Mesenchymal stem cell (in vitro differentiated cells and primary cell): Measurements from ENCODE around the gene MAL.

Experiments used
- DNase-seq: peaks from one replicate; pipeline ENCODE4 v3.0.0-alpha.2; 2013
- H2AFZ ChIP-seq: one replicate; pipeline ENCODE4 v1.6.1; 2013; ENCODE audit warnings: low read depth, mild to moderate bottlenecking, control low read depth, inconsistent platforms, low read length, moderate library complexity
- H2AK5ac ChIP-seq: 2 replicates; pipeline ENCODE4 v1.6.1; 2013; ENCODE audit warnings: low read length, moderate library complexity, mild to moderate bottlenecking, inconsistent platforms; ENCODE audit not compliant: severe bottlenecking
- H2BK120ac ChIP-seq: one replicate; pipeline ENCODE4 v1.6.1; 2013; ENCODE audit warnings: low read depth, mild to moderate bottlenecking, inconsistent platforms, low read length, moderate library complexity
- H2BK12ac ChIP-seq, 2 experiments: one replicate each; pipeline ENCODE4 v1.6.1; 2013; ENCODE audit warnings: inconsistent platforms in 2 of 2, low read length in 2 of 2, mild to moderate bottlenecking in 2 of 2, moderate library complexity in 2 of 2, control low read depth in 1 of 2
- H2BK15ac ChIP-seq: one replicate; pipeline ENCODE4 v1.6.1; 2013; ENCODE audit warnings: mild to moderate bottlenecking, low read depth, inconsistent platforms; ENCODE audit not compliant: poor library complexity, severe bottlenecking
- H2BK5ac ChIP-seq: 2 replicates; pipeline ENCODE4 v1.6.1; 2013; ENCODE audit warnings: low read depth, mild to moderate bottlenecking, low read length, control low read depth, inconsistent platforms; ENCODE audit not compliant: poor library complexity, severe bottlenecking
- H3K14ac ChIP-seq, 2 experiments: one replicate each; pipeline ENCODE4 v1.6.1; 2013; ENCODE audit warnings: inconsistent platforms in 2 of 2, low read length in 2 of 2, control low read depth in 1 of 2, mild to moderate bottlenecking in 1 of 2, moderate library complexity in 1 of 2
- H3K18ac ChIP-seq, 2 experiments: one replicate each; pipeline ENCODE4 v1.6.1; 2013; ENCODE audit warnings: inconsistent platforms in 2 of 2, low read length in 2 of 2, control low read depth in 1 of 2, low read depth in 1 of 2, mild to moderate bottlenecking in 1 of 2
- H3K23ac ChIP-seq, 2 experiments: one replicate each; pipeline ENCODE4 v1.6.1; 2013; ENCODE audit warnings: inconsistent platforms in 2 of 2, low read length in 2 of 2, mild to moderate bottlenecking in 2 of 2, moderate library complexity in 2 of 2, control low read depth in 1 of 2
- H3K27ac ChIP-seq: 2 replicates; pipeline ENCODE4 v1.5.1; 2013; ENCODE audit warnings: mild to moderate bottlenecking, moderate library complexity, low read length, control low read depth, inconsistent platforms; ENCODE audit not compliant: poor library complexity, severe bottlenecking
- H3K27me3 ChIP-seq, 2 experiments: 2 replicates each; pipeline versions ENCODE4 v1.6.1 to v1.7.0; 2013; ENCODE audit warnings: low read length in 2 of 2, mild to moderate bottlenecking in 2 of 2, moderate library complexity in 2 of 2, control low read depth in 1 of 2, inconsistent platforms in 1 of 2; ENCODE audit not compliant: control insufficient read depth in 1 of 2, insufficient read depth in 1 of 2
- H3K36me3 ChIP-seq, 2 experiments: 2 replicates each; pipeline versions ENCODE4 v1.6.1 to v1.7.0; 2013; ENCODE audit warnings: low read length in 2 of 2, control low read depth in 1 of 2, inconsistent platforms in 1 of 2, low read depth in 1 of 2, mild to moderate bottlenecking in 1 of 2; ENCODE audit not compliant: insufficient read depth in 2 of 2, control insufficient read depth in 1 of 2
- H3K4ac ChIP-seq, 2 experiments: one replicate each; pipeline ENCODE4 v1.6.1; 2013; ENCODE audit warnings: inconsistent platforms in 2 of 2, low read length in 2 of 2, mild to moderate bottlenecking in 2 of 2, moderate library complexity in 2 of 2, control low read depth in 1 of 2, low read depth in 1 of 2
- H3K4me1 ChIP-seq: 2 replicates; pipeline ENCODE4 v1.6.1; 2013; ENCODE audit warnings: low read depth, low read length, control low read depth; ENCODE audit not compliant: control insufficient read depth, insufficient read depth
- H3K4me2 ChIP-seq: 2 replicates; pipeline ENCODE4 v1.6.1; 2013; ENCODE audit warnings: low read length, mild to moderate bottlenecking, inconsistent platforms; ENCODE audit not compliant: poor library complexity, severe bottlenecking
- H3K4me3 ChIP-seq, 2 experiments: 2 replicates each; pipeline versions ENCODE4 v1.5.1 to v1.7.0; 2013; ENCODE audit warnings: low read length in 2 of 2, mild to moderate bottlenecking in 2 of 2, control low read depth in 1 of 2, low read depth in 1 of 2; ENCODE audit not compliant: insufficient read depth in 1 of 2
- H3K79me1 ChIP-seq: replicated peaks from 2 replicates; pipeline ENCODE4 v1.6.1; 2013; ENCODE audit warnings: mild to moderate bottlenecking, control low read depth, low read length, inconsistent platforms; ENCODE audit not compliant: poor library complexity, severe bottlenecking
- H3K9ac ChIP-seq: 2 replicates; pipeline ENCODE4 v1.7.0; 2013; ENCODE audit warnings: mild to moderate bottlenecking, low read length, moderate library complexity
- H3K9me3 ChIP-seq: 2 replicates; pipeline ENCODE4 v1.7.0; 2013; ENCODE audit warnings: mild to moderate bottlenecking, low read length; ENCODE audit not compliant: control insufficient read depth
- H4K8ac ChIP-seq: one replicate; pipeline ENCODE4 v1.6.1; 2013; ENCODE audit warnings: inconsistent platforms, mild to moderate bottlenecking, low read length, moderate library complexity
- H4K91ac ChIP-seq: one replicate; pipeline ENCODE4 v1.6.1; 2013; ENCODE audit warnings: mild to moderate bottlenecking, low read length, inconsistent platforms
- WGBS: methylation state at CpG from one replicate; pipeline ENCODE4 v1.1.7; 2013; ENCODE audit warnings: mixed read lengths; 5-methylcytosine and 5-hydroxymethylcytosine counted together

MAL gene

DNA sequence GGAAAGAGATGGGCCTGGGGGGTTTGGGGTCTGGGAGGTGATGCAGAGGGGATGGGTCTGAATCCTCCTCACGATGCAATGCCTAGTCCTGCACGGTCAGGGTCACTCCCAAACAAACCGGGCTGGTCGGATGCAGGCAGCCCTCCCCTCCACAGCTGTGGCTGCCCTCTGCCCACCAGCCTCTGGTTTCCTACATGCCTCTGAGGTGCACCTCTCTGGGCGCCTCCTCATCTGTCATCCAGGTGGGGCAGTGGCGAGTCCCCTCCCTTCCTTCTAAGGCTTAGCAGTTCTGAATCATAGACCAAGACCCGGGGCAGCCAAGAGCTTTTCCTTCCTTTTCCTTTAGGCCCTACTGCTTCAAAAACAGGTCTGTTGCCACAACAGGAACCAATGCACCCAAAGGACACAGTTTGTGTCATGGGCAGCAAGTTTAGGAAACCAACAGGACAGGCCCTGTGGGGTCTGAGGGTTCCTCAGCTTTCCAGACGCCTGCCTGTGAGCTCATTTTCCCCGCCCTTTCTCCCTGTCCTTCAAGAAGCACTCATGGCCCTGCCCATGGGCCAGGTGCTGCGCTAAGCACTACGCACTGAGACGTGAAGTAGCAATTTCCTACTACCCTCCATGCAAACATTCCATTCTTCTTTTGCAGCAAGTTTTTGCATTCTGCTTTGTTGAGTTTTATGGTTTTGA, 6.5 kb upstream of the MAL start:
- H3K14ac ChIP-seq: no peak overlapping the region
- no peak overlapping the region for H2AK5ac ChIP-seq
- H4K8ac ChIP-seq: no peak overlapping the region
- no peak overlapping the region for H3K4me3 ChIP-seq
- no peak overlapping the region for H3K9ac ChIP-seq
- H3K27ac ChIP-seq: no peak overlapping the region
- no peak overlapping the region for H3K4me2 ChIP-seq
- WGBS: 78% methylated on average over 12 of the region's 12 CpGs
- H3K27me3 ChIP-seq: peaks cover 18 to 82% of the 10 kb centered on the region in 2 experiments
- H2BK15ac ChIP-seq: no peak overlapping the region
- H2BK12ac ChIP-seq: no peak overlapping the region
- H2BK5ac ChIP-seq: no peak overlapping the region
- H3K79me1 ChIP-seq: no peaks in the 10 kb centered on the region
- no peak overlapping the region for H2AFZ ChIP-seq
- H2BK120ac ChIP-seq: no peak overlapping the region
- no peaks in the 10 kb centered on the region for H3K4me1 ChIP-seq
- no peaks in the 10 kb centered on the region for H3K9me3 ChIP-seq
- DNase-seq: no peak
- no peak overlapping the region for H3K18ac ChIP-seq
- H3K4ac ChIP-seq: no peak overlapping the region
- H4K91ac ChIP-seq: no peak overlapping the region
- H3K36me3 ChIP-seq: no peaks in the 10 kb centered on the region
- no peak overlapping the region for H3K23ac ChIP-seq

DNA sequence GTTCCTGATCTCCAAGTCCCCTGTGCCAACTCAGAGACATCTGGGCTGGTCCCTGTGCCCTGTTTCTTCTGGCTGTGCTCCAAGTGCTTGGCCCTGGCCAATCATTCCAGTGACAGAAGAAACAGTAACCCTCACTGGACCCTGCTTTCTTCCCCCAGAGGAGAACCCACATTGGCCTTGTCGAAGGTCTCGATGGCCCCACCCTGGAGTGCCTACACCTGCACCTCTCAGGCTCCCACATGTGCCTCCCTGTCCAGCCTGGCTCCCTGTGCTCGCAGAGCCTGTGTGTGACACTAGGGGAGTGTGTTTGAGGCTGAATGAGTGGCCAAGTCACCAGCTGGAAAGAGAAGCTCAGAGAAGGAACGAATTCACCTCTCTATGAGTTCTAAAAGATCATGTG, 5.9 kb upstream of the MAL start:
- H3K14ac ChIP-seq: no peak overlapping the region
- H3K9me3 ChIP-seq: no peaks in the 10 kb centered on the region
- no peaks in the 10 kb centered on the region for H3K4me1 ChIP-seq
- no peak overlapping the region for H2BK12ac ChIP-seq
- no peak overlapping the region for H3K9ac ChIP-seq
- no peak overlapping the region for H2BK5ac ChIP-seq
- no peak overlapping the region for H2BK15ac ChIP-seq
- no peak overlapping the region for H3K23ac ChIP-seq
- H4K8ac ChIP-seq: no peak overlapping the region
- 27% methylated on average over 2 of the region's 4 CpGs for WGBS
- no peak for DNase-seq
- H3K36me3 ChIP-seq: no peaks in the 10 kb centered on the region
- H2AFZ ChIP-seq: no peak overlapping the region
- H4K91ac ChIP-seq: no peak overlapping the region
- H3K4me2 ChIP-seq: no peak overlapping the region
- H3K79me1 ChIP-seq: no peaks in the 10 kb centered on the region
- H3K27ac ChIP-seq: no peak overlapping the region
- H3K4ac ChIP-seq: no peak overlapping the region
- H2AK5ac ChIP-seq: no peak overlapping the region
- H3K27me3 ChIP-seq: peaks cover 24 to 88% of the 10 kb centered on the region in 2 experiments
- no peak overlapping the region for H3K18ac ChIP-seq
- no peak overlapping the region for H3K4me3 ChIP-seq
- no peak overlapping the region for H2BK120ac ChIP-seq

DNA sequence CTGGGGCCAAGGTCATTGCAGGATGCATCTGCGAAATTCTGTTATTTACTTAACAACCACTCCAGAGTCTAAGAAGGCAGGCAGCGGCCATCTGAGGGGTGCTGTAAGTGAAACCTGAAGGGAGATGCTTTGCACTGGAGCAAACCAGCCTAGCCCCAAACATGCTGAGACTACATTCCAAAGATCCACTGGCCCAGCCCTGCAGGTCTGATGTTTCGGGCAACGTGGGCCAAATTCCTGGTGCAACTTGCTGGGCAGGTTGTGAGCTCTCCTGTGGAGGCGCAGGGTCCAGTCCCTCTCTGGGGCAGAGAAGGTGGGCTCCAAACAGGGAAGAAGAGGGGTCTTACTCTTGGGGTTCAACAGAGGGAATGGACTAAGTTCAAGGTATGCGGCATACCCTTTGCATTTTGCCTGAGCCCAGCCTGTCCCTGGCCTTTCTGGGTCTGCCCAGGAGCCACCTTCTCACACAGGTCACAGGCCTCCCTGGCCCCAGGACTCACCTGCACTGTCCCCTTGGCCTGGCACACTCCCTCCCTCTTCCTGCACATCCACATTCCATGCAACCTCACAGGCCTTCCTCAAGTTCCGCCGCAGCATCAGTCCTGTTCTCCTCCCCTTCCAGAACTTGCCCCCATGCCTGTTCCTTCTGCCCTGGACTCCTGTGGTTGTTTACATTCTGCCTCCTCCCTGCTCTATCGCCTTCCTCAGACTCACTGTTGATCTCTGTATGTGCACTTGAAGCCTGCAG, 5.1 kb upstream of the MAL start:
- Histone ChIP-seq H3K4me3 (no peak overlapping the region), H4K91ac (no peak overlapping the region), H2BK120ac (no peak overlapping the region), H3K27me3 (peaks cover 32 to 87% of the 10 kb centered on the region in 2 experiments), H4K8ac (no peak overlapping the region), H3K4me2 (no peak overlapping the region), H2BK12ac (no peak overlapping the region), H3K4me1 (no peaks in the 10 kb centered on the region), H3K18ac (no peak overlapping the region), H3K27ac (no peak overlapping the region), H3K79me1 (no peaks in the 10 kb centered on the region), H3K9me3 (no peaks in the 10 kb centered on the region), H3K14ac (peak overlapping the region in 1 of 2 experiments; percentile 38), H2BK5ac (no peak overlapping the region), H3K23ac (no peak overlapping the region), H2AK5ac (no peak overlapping the region), H3K4ac (no peak overlapping the region), H3K9ac (no peak overlapping the region), H3K36me3 (no peaks in the 10 kb centered on the region), H2AFZ (no peak overlapping the region), H2BK15ac (no peak overlapping the region)
- 80% methylated on average over 8 of the region's 9 CpGs for WGBS
- no peak for DNase-seq

DNA sequence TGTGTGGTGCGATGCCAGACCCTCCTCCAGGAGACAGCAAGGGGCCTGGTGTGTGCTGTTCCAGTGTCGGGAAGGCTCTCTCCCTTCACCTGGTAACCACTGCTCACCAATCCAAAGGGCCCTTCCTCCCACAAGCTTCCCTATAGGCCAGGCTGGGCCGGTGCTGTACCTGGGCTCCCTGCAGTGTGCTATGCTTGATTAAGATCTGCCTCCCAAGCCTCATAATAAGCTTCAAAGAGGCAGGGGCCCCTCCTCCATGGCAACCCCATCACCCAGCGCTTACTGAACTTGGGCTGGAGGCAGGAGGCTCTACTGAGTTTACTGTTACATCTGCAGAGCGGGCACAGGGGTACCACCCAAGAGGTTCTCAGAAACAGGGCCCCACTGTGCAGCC, 4.5 kb upstream of the MAL start:
- no peak overlapping the region for H2AK5ac ChIP-seq
- H4K91ac ChIP-seq: no peak overlapping the region
- H2BK12ac ChIP-seq: no peak overlapping the region
- H3K9me3 ChIP-seq: no peaks in the 10 kb centered on the region
- no peak overlapping the region for H3K4me3 ChIP-seq
- H4K8ac ChIP-seq: no peak overlapping the region
- no peaks in the 10 kb centered on the region for H3K79me1 ChIP-seq
- H3K9ac ChIP-seq: no peak overlapping the region
- no peaks in the 10 kb centered on the region for H3K36me3 ChIP-seq
- no peak overlapping the region for H3K18ac ChIP-seq
- no peak overlapping the region for H3K14ac ChIP-seq
- no peak overlapping the region for H3K23ac ChIP-seq
- no peak overlapping the region for H3K4me2 ChIP-seq
- no peak overlapping the region for H3K4ac ChIP-seq
- 73% methylated on average over 5 of the region's 5 CpGs for WGBS
- peaks cover 4% of the 10 kb centered on the region for H3K4me1 ChIP-seq
- no peak overlapping the region for H2BK15ac ChIP-seq
- no peak overlapping the region for H2BK5ac ChIP-seq
- no peak overlapping the region for H2AFZ ChIP-seq
- peaks cover 36 to 92% of the 10 kb centered on the region in 2 experiments for H3K27me3 ChIP-seq
- no peak overlapping the region for H3K27ac ChIP-seq
- H2BK120ac ChIP-seq: no peak overlapping the region
- no peak for DNase-seq
